ENCODE measurements around the gene C2CD3.
A peak's percentile ranks its signal among the peaks of the same experiment; 100 is the strongest.

C2CD3 gene

DNA sequence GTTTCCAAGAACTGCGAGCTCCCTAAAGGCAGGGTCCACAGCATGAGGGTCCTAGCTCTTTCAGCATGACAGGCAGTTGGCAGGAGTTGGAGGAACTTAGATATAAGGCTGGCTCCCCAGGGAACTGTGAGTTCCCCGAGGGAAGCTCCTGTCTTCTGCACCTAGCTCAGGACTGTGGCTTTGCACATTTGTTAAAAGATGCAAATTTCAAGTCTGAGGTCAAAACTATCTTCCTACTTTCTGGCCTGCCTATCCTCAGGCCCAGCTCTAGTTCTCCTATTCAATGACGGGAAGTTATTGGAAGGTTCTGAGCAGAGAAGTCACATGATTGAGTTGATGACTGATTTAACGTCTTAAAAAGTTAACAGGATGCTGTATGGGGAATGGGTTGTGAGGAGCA, 150.3 kb downstream of the C2CD3 start:
- no peak for DNase-seq

DNA sequence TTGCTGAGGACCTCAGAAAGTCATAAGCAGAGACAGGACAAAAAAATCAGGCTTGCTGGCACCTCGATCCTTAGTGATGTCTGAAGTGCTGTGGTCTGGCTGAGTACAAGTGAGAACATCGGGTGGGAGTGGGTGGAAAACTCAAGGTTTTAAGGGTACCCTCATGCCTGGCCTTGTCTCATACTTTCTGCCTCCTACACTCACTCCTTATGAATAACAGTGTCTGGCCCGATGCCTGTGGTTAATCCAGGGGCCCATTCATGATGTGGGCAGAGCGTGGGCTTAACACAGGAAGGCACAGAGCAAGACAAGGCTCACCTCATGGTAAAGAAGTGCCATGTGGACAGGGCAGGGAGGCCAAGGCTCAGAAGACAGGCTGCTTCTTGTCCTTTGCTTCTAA, 150.9 kb downstream of the C2CD3 start:
- peak in 1 of 51 donors; percentile 34 for DNase-seq

GRCh38 chr11:74019104-74019738, 151.6 kb downstream of the C2CD3 start:
- no peak for DNase-seq

DNA sequence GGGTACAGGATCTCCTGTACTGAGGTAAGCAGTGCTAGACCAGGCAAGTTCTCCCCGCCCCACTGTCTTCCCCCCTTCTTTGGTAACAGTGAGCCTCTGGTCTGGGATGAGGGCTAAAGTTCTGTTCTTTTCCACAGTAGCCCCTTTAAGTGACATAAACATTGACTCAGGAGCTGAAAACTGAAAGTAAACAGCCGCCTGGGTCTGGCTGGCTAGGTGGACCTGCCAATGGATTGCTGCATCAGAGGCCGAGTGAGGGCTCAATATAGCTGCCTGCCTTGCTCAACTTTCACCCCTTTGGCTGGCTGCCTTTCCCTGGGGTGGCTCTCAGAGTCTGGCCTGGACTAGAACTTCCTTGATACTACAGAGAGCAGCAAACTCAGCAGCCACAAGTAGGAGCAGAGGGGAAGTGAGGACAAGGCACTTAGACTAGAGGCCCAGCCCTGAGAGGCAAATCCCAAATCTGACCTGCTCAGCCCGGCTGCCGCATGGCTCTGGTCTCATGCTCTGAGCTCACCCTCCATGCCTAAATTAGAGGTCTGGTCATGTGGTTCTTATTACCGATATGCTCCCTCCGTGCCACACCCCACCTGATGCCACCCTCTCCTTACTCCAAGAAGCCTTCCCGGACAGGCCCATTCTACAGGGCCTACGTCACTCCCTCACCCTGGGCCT, 152.3 kb downstream of the C2CD3 start:
- DNase-seq, result peak in 44 of 51 donors; percentile 3 to 83 (median 52)

- no peak for DNase-seq
These were observed 153.2 kb downstream of the C2CD3 start for GRCh38 chr11:74017631-74018030.

- DNase-seq, result no peak
These were observed 154.7 kb downstream of the C2CD3 start for GRCh38 chr11:74015919-74016684.

DNA sequence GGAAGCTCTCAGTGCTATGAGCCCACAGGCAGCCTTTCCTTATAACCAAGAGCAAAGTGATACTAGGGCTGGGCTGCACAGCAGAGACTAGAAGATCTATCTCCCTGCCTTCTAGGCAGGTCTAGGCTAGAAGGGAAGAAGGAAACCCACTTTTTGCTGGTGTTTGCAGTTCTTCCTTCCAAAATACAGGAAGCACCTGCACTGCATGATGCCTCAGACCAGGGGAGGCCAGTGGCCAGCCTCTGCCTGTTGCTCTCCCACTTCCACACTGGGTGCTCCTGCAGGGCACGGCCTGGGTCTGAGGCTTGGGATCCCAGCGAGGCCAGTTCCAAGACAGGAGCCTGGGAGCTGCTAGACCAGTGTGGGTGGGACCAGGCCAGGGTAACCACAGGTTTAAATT, 155.9 kb downstream of the C2CD3 start:
- no peak for DNase-seq

- no peak for DNase-seq
These were observed 157.7 kb downstream of the C2CD3 start for GRCh38 chr11:74013141-74013540.

- DNase-seq, result no peak
These were observed 158.6 kb downstream of the C2CD3 start for GRCh38 chr11:74012074-74012809.

GRCh38 chr11:74011360-74012073, 159.3 kb downstream of the C2CD3 start:
- DNase-seq, result no peak

GRCh38 chr11:74010306-74011300, 160.2 kb downstream of the C2CD3 start:
- no peak for DNase-seq

DNA sequence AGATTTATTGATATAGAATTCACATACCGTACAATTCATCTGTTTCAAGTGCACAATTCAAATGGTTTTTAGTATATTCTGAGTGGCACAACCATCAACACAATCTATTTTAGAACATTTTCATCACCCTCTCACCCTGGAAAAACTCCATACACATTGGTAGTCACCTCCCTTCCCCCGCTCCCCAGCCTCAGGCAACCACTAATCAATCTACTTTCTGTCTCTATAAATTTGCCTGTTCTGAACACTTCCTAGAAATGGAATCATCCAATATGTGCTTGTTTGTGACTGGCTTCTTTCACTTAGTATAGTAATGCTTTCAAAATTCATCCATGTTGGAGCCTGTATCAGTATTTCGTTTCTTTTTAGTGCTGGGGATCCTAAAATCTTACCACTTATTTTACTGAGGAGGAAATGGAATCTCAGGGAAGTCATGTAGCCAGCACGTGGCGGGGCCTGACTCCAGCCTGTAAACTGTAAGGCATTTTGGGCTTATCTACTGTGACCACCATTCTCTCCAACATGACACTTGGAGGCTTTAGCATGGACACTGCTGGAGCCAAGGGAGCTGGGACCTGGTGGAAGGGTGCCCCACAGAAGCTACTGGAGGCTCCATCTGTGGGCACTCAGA, 161.0 kb downstream of the C2CD3 start:
- DNase-seq, result no peak

GRCh38 chr11:74009230-74009547, 161.6 kb downstream of the C2CD3 start:
- DNase-seq, result no peak

- DNase-seq, result no peak
These were observed 162.2 kb downstream of the C2CD3 start, which contains the start of gene UCP3 for GRCh38 chr11:74008373-74009229. TSS of gene UCP3 (minus strand) at chr11:74009085. CDS start at chr11:74007042, 2,043 bp downstream.

DNA sequence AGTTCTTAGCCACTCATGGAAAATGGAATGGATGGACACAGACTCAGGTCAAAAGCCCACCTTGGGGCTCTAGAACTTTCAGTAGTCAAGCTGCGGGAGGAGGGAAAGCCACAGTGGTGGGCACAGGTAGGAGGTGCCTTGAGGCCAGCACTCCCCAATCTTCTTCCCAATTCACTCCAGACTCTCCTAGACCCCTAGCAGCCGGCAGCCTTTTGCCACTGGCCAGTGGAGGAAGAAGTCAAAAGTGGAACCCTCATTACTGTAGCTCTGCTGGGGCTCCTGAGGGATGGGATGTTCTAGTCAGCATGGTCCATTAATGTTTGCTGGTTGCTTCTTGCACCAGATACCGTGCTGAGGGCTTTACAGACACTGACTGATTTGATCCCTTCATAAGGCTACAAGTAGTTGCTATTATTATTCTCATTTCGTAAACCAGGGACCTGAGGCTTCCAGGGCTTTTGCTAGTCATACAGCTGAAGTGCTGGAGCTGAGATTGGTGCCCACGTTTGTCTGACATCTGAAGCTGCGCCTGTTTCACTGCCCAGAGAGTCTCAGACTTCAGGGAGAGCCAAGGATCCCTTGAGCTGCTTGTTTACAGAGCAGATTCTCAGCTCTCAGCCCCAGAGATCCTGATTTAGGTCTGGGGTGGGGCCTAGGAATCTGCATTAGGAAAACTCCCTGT, 163.0 kb downstream of the C2CD3 start:
- no peak for DNase-seq

GRCh38 chr11:74006743-74007304, 164.0 kb downstream of the C2CD3 start:
- no peak for DNase-seq

DNA sequence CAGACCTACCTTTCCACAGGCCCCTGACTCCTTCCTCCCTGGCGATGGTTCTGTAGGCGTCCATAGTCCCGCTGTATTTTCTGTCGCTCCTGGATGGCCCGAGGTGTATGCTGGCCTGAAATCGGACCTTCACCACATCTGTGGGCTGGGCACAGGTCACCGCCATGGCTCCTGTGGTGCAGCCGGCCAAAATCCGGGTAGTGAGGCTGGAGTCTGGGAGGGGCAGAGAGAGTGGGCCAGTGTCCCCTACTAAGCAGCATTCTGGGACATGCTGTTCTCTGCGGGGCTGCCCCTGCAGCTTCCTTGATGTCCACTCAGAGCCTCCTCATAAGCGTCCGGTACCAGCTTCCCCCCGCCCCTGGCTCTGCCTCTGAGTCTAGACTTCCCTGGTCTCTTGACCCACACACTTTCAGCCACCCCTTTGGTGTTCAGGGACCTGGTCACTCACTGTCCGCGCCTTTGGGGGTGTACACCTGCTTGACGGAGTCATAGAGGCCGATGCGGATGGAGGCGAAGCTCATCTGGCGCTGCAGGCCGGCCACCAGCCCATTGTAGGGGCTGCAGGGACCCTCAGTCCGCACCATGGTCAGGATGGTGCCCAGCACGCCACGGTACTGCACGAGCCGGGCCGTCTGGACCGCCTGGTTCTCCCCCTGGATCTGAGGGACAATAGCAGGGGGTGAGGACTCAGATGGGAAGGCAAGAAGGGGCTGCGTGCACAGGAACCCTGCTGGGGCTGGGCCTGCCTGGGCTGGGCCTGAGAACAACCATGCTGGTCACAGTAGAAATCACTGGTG, 164.9 kb downstream of the C2CD3 start:
- DNase-seq, result no peak

Measured in hypothalamus (tissue), 51 donors.